Hepatocyte (in vitro differentiated cells): ENCODE data around the gene SLIT1. TPM values are rescaled to one million over a fixed set of nuclear protein-coding genes. Genes with fewer than 3 reads are reported as not detected.

Source experiments
- DNase-seq: peaks from one replicate; pipeline ENCODE4 v3.0.0-alpha.2; 2016; ENCODE audit warnings: low spot score
- H2AFZ ChIP-seq: fragments of 200-600 bp; sonication (generic); 2 replicates; pipeline ENCODE4 v1.6.0; 2016; ENCODE audit warnings: antibody characterized with exemption, mild to moderate bottlenecking
- H3K27ac ChIP-seq: fragments of 200-600 bp; sonication (generic); 2 replicates; pipeline ENCODE4 v1.5.1; 2016; ENCODE audit warnings: mild to moderate bottlenecking
- H3K27me3 ChIP-seq: fragments of 200-600 bp; sonication (generic); 2 replicates; pipeline ENCODE4 v1.6.1; 2016
- H3K36me3 ChIP-seq: fragments of 200-600 bp; sonication (generic); replicated peaks from 2 replicates; pipeline ENCODE4 v1.5.1; 2016; ENCODE audit warnings: low read depth; ENCODE audit not compliant: insufficient read depth
- H3K4me1 ChIP-seq: fragments of 200-600 bp; sonication (generic); 2 replicates; pipeline ENCODE4 v1.5.1; 2016; ENCODE audit warnings: mild to moderate bottlenecking, moderate library complexity; ENCODE audit not compliant: insufficient read depth
- H3K4me2 ChIP-seq: fragments of 200-600 bp; sonication (generic); 2 replicates; pipeline ENCODE4 v1.6.0; 2016
- H3K4me3 ChIP-seq: fragments of 200-600 bp; sonication (generic); 2 replicates; pipeline ENCODE4 v1.5.1; 2016; ENCODE audit warnings: mild to moderate bottlenecking
- H3K79me2 ChIP-seq: fragments of 200-600 bp; sonication (generic); 2 replicates; pipeline ENCODE4 v1.6.0; 2017; ENCODE audit warnings: mild to moderate bottlenecking
- H3K9me2 ChIP-seq: fragments of 200-600 bp; sonication (generic); replicated peaks from 2 replicates; pipeline ENCODE4 v1.6.0; 2017; ENCODE audit warnings: mild to moderate bottlenecking; ENCODE audit not compliant: insufficient read depth
- H3K9me3 ChIP-seq: fragments of 200-600 bp; sonication (generic); 2 replicates; pipeline ENCODE4 v1.5.1; 2016; ENCODE audit warnings: low read depth, mild to moderate bottlenecking
- H4K20me1 ChIP-seq: fragments of 200-600 bp; sonication (generic); 2 replicates; pipeline ENCODE4 v1.6.0; 2016; ENCODE audit warnings: mild to moderate bottlenecking; ENCODE audit not compliant: insufficient read depth, poor library complexity, severe bottlenecking
- EZH2 ChIP-seq: fragments of 200-600 bp; sonication (generic); IDR thresholded peaks from 2 replicates; pipeline ENCODE4 v1.6.1; 2016; ENCODE audit warnings: antibody characterized with exemption, mild to moderate bottlenecking, borderline replicate concordance
- EZH2phosphoT487 ChIP-seq: fragments of 200-600 bp; sonication (generic); IDR thresholded peaks from one replicate; pipeline ENCODE4 v1.6.1; 2018; ENCODE audit warnings: antibody characterized with exemption, mild to moderate bottlenecking, low read depth, moderate library complexity; ENCODE audit not compliant: unreplicated experiment, severe bottlenecking
- WGBS: methylation state at CpG from one replicate; pipeline ENCODE4 v1.1.6; 2016; ENCODE audit warnings: low lambda C conversion rate; ENCODE audit errors: missing lambda C conversion rate; 5-methylcytosine and 5-hydroxymethylcytosine counted together
- polyA plus RNA-seq: library from polyadenylated mRNA; unstranded; fragments of >200 nt; fragmentation: Nextera tagmentation; extraction: Ambion mirVana; gene quantifications from 2 replicates; pipeline ENCODE4 v1.2.1, GENCODE V29; 2016
- total RNA-seq: library from RNA; depleted of rRNA; stranded (reverse); fragments of >200 nt; gene quantifications from 2 replicates; pipeline ENCODE4 v1.2.3, GENCODE V29; 2014
- TF ChIP-seq, protein P1 (sequence below): fragments of 200-600 bp; sonication (generic); IDR thresholded peaks from 2 replicates; pipeline ENCODE4 v1.5.1; 2016; ENCODE audit warnings: antibody characterized with exemption, mild to moderate bottlenecking; ENCODE audit not compliant: poor library complexity

SLIT1 gene
- total and polyA plus RNA-seq, 2 experiments from 2014 or later, result 0.47 to 0.65 TPM

DNA sequence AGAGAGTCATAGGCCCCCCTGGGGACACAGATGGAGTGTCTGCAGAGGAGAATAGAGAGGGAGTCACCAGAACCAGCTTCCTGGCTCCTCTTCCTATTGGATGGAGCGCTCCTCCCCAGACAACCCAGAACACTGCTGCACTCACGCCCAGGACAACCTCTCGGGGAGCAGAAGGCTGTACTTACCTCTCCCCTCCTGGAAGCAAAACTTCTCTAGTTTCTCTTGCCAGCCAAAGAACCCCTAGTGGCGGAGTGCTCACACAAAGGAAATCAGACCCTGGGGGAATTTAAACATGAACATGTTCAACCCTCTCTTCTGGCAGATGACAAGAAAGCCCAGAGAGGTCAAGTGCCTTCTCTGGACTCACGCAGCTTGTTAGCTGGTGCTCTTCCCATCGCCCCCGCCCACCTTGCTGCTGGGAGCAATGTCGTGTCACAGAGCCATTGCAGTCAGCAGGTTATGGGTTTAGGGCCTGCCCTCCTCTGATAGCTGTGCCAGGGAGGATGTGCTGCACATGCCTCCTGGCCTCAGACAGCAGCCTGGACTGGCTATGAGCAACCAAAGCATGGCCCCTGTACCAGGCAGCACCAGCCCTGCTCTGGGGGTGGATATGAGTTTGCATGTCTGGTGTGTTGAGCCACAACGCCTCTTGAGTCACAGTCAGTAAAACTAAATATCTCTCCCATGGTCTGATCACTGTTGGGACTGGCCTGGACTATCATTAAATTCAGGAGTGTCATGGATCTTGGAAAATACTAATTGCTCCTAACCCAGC is 84.4 kb downstream of the SLIT1 start:
- H3K27me3 ChIP-seq, result peaks cover 6% of the 10 kb centered on the region
- no peak overlapping the region for H3K4me3 ChIP-seq
- no peak overlapping the region for H2AFZ ChIP-seq
- no peaks in the 10 kb centered on the region for H3K9me3 ChIP-seq
- H3K27ac ChIP-seq, result no peak overlapping the region
- no peak for TF ChIP-seq EZH2phosphoT487
- no peak overlapping the region for H3K4me2 ChIP-seq
- 83% methylated on average over 9 of the region's 9 CpGs for WGBS
- H4K20me1 ChIP-seq, result no peaks in the 10 kb centered on the region
- DNase-seq, result no peak
- no peaks in the 10 kb centered on the region for H3K4me1 ChIP-seq
- H3K36me3 ChIP-seq, result no peaks in the 10 kb centered on the region
- H3K79me2 ChIP-seq, result no peaks in the 10 kb centered on the region
- H3K9me2 ChIP-seq, result no peaks in the 10 kb centered on the region

DNA sequence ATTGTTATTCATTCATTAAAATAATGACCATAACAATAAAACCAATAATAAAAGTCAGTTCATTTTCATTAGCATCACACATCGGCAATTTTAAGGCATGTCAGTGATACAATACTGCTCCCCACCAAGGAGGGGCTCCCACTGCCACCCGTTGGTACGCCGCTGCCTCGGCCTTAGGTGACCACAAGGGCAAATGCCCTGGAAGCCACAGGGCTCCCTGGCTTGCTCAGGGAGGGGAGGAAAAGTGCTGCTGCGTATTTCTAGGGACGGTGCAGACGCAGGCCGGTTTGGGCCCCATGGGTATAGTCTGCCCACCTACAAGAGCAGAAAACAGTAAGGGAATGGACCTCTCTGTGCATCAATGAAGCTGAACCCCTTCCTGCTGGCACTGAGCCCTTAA is 85.1 kb downstream of the SLIT1 start:
- no peaks in the 10 kb centered on the region for H3K9me3 ChIP-seq
- no peaks in the 10 kb centered on the region for H3K9me2 ChIP-seq
- no peaks in the 10 kb centered on the region for H3K4me1 ChIP-seq
- H3K79me2 ChIP-seq, result no peaks in the 10 kb centered on the region
- H3K4me2 ChIP-seq, result no peak overlapping the region
- H2AFZ ChIP-seq, result no peak overlapping the region
- peaks cover 6% of the 10 kb centered on the region for H3K27me3 ChIP-seq
- TF ChIP-seq, protein P1, sequence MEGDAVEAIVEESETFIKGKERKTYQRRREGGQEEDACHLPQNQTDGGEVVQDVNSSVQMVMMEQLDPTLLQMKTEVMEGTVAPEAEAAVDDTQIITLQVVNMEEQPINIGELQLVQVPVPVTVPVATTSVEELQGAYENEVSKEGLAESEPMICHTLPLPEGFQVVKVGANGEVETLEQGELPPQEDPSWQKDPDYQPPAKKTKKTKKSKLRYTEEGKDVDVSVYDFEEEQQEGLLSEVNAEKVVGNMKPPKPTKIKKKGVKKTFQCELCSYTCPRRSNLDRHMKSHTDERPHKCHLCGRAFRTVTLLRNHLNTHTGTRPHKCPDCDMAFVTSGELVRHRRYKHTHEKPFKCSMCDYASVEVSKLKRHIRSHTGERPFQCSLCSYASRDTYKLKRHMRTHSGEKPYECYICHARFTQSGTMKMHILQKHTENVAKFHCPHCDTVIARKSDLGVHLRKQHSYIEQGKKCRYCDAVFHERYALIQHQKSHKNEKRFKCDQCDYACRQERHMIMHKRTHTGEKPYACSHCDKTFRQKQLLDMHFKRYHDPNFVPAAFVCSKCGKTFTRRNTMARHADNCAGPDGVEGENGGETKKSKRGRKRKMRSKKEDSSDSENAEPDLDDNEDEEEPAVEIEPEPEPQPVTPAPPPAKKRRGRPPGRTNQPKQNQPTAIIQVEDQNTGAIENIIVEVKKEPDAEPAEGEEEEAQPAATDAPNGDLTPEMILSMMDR, result no peak
- TF ChIP-seq EZH2 (no peak), EZH2phosphoT487 (no peak)
- no peaks in the 10 kb centered on the region for H4K20me1 ChIP-seq
- H3K36me3 ChIP-seq, result no peaks in the 10 kb centered on the region
- DNase-seq, result no peak
- H3K27ac ChIP-seq, result no peak overlapping the region
- WGBS, result 84% methylated on average over 9 of the region's 9 CpGs
- no peak overlapping the region for H3K4me3 ChIP-seq

DNA sequence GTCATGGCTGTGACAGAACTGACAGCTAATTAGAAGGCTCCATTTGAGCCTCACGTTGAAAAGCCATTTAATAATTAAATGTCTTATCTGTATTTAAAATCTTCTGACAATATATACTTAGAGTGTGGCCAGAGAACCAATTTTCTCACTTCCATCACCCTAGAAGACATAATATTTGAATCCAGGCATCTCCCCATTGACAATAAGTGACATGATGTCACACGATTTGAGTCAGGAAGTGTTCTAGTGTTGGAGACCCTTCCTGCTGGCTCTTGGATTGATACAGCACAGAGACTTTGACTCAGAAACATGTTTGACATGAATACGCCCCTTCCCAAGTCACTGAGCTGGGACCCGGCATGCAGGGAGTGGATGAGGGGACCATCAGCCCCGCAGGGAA is 85.9 kb downstream of the SLIT1 start:
- TF ChIP-seq EZH2 (no peak), EZH2phosphoT487 (no peak)
- TF ChIP-seq, protein P1, result no peak
- no peaks in the 10 kb centered on the region for H3K9me3 ChIP-seq
- DNase-seq, result no peak
- H3K79me2 ChIP-seq, result no peaks in the 10 kb centered on the region
- H3K36me3 ChIP-seq, result no peaks in the 10 kb centered on the region
- no peak overlapping the region for H2AFZ ChIP-seq
- no peaks in the 10 kb centered on the region for H3K4me1 ChIP-seq
- H3K4me2 ChIP-seq, result no peak overlapping the region
- no peaks in the 10 kb centered on the region for H4K20me1 ChIP-seq
- H3K27me3 ChIP-seq, result peaks cover 6% of the 10 kb centered on the region
- H3K9me2 ChIP-seq, result no peaks in the 10 kb centered on the region
- no peak overlapping the region for H3K27ac ChIP-seq
- no peak overlapping the region for H3K4me3 ChIP-seq
- WGBS, result 71% methylated on average over 5 of the region's 5 CpGs

DNA sequence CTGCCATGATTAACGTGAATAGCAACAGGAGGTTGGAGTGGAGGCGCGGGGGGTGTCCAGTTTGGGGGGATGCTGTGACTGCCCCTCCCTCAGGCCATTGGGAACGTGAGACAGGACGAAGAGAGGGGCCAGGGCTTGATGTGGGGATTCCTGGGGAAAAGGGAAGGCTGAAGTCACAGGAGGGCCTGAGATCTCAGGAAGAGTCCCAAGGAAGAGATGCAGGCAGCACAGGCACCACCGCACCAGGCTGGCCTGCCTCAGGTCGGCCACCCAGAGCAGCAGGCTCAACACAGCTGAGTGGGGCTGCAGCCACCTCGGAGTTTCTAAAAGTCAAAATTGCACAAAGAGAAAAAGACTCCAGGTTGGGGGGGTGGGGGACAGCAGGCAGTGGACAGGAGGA is 86.7 kb downstream of the SLIT1 start:
- TF ChIP-seq EZH2phosphoT487, result no peak
- TF ChIP-seq, protein P1, result no peak
- TF ChIP-seq EZH2, result no peak
- Histone ChIP-seq H3K36me3 (no peaks in the 10 kb centered on the region), H3K9me3 (no peaks in the 10 kb centered on the region), H2AFZ (no peak overlapping the region), H3K27ac (no peak overlapping the region), H3K9me2 (no peaks in the 10 kb centered on the region), H3K4me1 (no peaks in the 10 kb centered on the region), H3K79me2 (no peaks in the 10 kb centered on the region), H3K4me2 (no peak overlapping the region), H3K27me3 (peaks cover 6% of the 10 kb centered on the region), H3K4me3 (no peak overlapping the region), H4K20me1 (no peaks in the 10 kb centered on the region)
- 81% methylated on average over 6 of the region's 8 CpGs for WGBS
- no peak for DNase-seq
